K562 (cell line): ENCODE results near the gene ASPRV1. TPM values are rescaled to one million over a fixed set of nuclear protein-coding genes. Genes with fewer than 3 reads are reported as not detected.

Experiments
- BRF2 ChIP-seq: IDR thresholded peaks from 3 replicates; pipeline ENCODE4 v1.6.1; 2011; ENCODE audit warnings: borderline replicate concordance, mild to moderate bottlenecking; ENCODE audit not compliant: insufficient read length, insufficient read depth
- ERF ChIP-seq: fragments of 450-650 bp; formaldehyde crosslinking; IDR thresholded peaks from 2 replicates; pipeline ENCODE4 v1.4.0; 2020; ENCODE audit warnings: mild to moderate bottlenecking, mixed read lengths
- ETV5 ChIP-seq: sonication (generic); formaldehyde crosslinking; IDR thresholded peaks from 2 replicates; pipeline ENCODE4 v1.4.0; 2020; ENCODE audit warnings: low read depth, mild to moderate bottlenecking, missing genetic modification reagents
- HDAC1 ChIP-seq, 2 experiments: fragments of 450-650 bp; IDR thresholded peaks; 2 replicates each; pipeline ENCODE4 v1.6.1; 2016 to 2017; ENCODE audit warnings: inconsistent platforms in 1 of 2, mild to moderate bottlenecking in 1 of 2, moderate library complexity in 1 of 2
- HMG20B ChIP-seq: fragments of 250-450 bp; sonication (Bioruptor Pico); IDR thresholded peaks from 2 replicates; pipeline ENCODE4 v1.5.0; 2021; ENCODE audit warnings: mild to moderate bottlenecking
- HNRNPH1 ChIP-seq: fragments of 200-400 bp; formaldehyde crosslinking; optimal IDR thresholded peaks from 2 replicates; pipeline ENCODE3; 2017; ENCODE audit warnings: low read depth, mild to moderate bottlenecking, low read length, moderate library complexity
- KDM5B ChIP-seq: fragments of 200-600 bp; sonication (generic); IDR thresholded peaks from 2 replicates; pipeline ENCODE4 v1.6.1; 2012; ENCODE audit warnings: low read depth, mild to moderate bottlenecking, moderate library complexity, low read length, control low read depth, inconsistent platforms; ENCODE audit not compliant: insufficient replicate concordance
- KLF6 ChIP-seq: fragments of 250-450 bp; sonication (Bioruptor Pico); IDR thresholded peaks from 2 replicates; pipeline ENCODE4 v1.4.0; 2020; ENCODE audit warnings: mild to moderate bottlenecking, moderate library complexity, borderline replicate concordance
- PHB ChIP-seq: fragments of 250-450 bp; sonication (Bioruptor Pico); IDR thresholded peaks from 2 replicates; pipeline ENCODE4 v1.5.0; 2021
- POLR2H ChIP-seq: IDR thresholded peaks from 2 replicates; pipeline ENCODE4 v1.6.1; 2016; ENCODE audit warnings: missing genetic modification characterization, low read depth, mild to moderate bottlenecking, control low read depth, missing compliant biosample characterization, moderate library complexity
- RCOR1 ChIP-seq, 2 experiments: IDR thresholded peaks; 2 replicates each; pipeline ENCODE4 v1.6.1; 2012; ENCODE audit warnings: low read depth in 2 of 2, low read length in 2 of 2, borderline replicate concordance in 1 of 2, improper control_type of control experiment in 1 of 2
- SREBF1 ChIP-seq: fragments of 150-350 bp; IDR thresholded peaks from 2 replicates; pipeline ENCODE4 v1.6.1; 2014; ENCODE audit warnings: antibody characterized with exemption, low read depth, low read length, borderline replicate concordance
- STAT5A ChIP-seq: IDR thresholded peaks from 2 replicates; pipeline ENCODE4 v1.6.1; 2012; ENCODE audit warnings: low read length, inconsistent platforms, borderline replicate concordance
- WHSC1 ChIP-seq: IDR thresholded peaks from one replicate; pipeline ENCODE4 v1.6.1; 2012; ENCODE audit warnings: low read length, control low read depth, inconsistent platforms
- ZKSCAN1 ChIP-seq: fragments of 150-350 bp; IDR thresholded peaks from 2 replicates; pipeline ENCODE4 v1.6.1; 2016; ENCODE audit warnings: low read depth, low read length
- ZNF165 ChIP-seq: fragments of 250-450 bp; sonication (Bioruptor Pico); IDR thresholded peaks from 2 replicates; pipeline ENCODE4 v1.4.0; 2020; ENCODE audit warnings: borderline replicate concordance
- ZNF224 ChIP-seq: sonication (generic); formaldehyde crosslinking; IDR thresholded peaks from 2 replicates; pipeline ENCODE4 v1.8.0; 2022; ENCODE audit warnings: mild to moderate bottlenecking, missing genetic modification reagents
- ZNF277 ChIP-seq: fragments of 250-450 bp; sonication (Bioruptor Pico); IDR thresholded peaks from 2 replicates; pipeline ENCODE4 v1.8.0; 2022; ENCODE audit warnings: inconsistent platforms, mild to moderate bottlenecking, moderate library complexity, borderline replicate concordance
- ZNF583 ChIP-seq: fragments of 250-450 bp; sonication (Bioruptor Pico); IDR thresholded peaks from 2 replicates; pipeline ENCODE4 v1.4.0; 2020
- ZNF592 ChIP-seq: fragments of 450-650 bp; IDR thresholded peaks from 2 replicates; pipeline ENCODE4 v1.6.1; 2017; ENCODE audit warnings: antibody characterized with exemption, mild to moderate bottlenecking
- polyA plus RNA-seq, 8 experiments: library from polyadenylated mRNA; depleted of rRNA in 4 of 8; stranded (reverse) in 5 of 8; unstranded in 3 of 8; fragments of >200 nt; fragmentation: Nextera tagmentation in 2 of 8; fragmentation: Illumina TruSeq in 1 of 8; extraction: Ambion mirVana in 2 of 8; extraction: Trizol in 1 of 8; gene quantifications; 2 replicates each; pipeline versions ENCODE4 v1.2.1 to v1.2.3, GENCODE V29; 2011 to 2014; ENCODE audit warnings: inconsistent platforms in 1 of 8, missing spikeins in 1 of 8
- total RNA-seq, 7 experiments: library from RNA; depleted of rRNA in 6 of 7; stranded (reverse); fragments of >200 nt in 6 of 7; fragmentation: Illumina TruSeq in 2 of 7; extraction: Trizol in 2 of 7; gene quantifications; 2 replicates each; pipeline versions ENCODE4 v1.2.1 to v1.2.3, GENCODE V29; 2011 to 2021; ENCODE audit warnings: low replicate concordance in 1 of 7
- TF ChIP-seq, protein P1 (sequence below), 2 experiments: fragments of 250-450 bp in 1 of 2; fragments of 450-650 bp in 1 of 2; sonication (Bioruptor Pico) in 1 of 2; IDR thresholded peaks; 2 replicates each; pipeline versions ENCODE4 v1.6.1 to v1.8.0; 2016 to 2021; ENCODE audit warnings: mild to moderate bottlenecking in 2 of 2, moderate library complexity in 2 of 2, missing compliant biosample characterization in 1 of 2, missing genetic modification characterization in 1 of 2

The ASPRV1 gene
- total and polyA plus RNA-seq, 9 of the 15 experiments (the other 6 are each of a cell fraction or from before 2014, with no cell fraction given), result 0.17 to 0.72 (median 0.47) TPM; not detected in 1

GRCh38 chr2:69997015-69997830 lies 35.8 kb upstream of the ASPRV1 start (continued):
- TF ChIP-seq ZNF277 (no peak), WHSC1 (no peak), STAT5A (no peak), HMG20B (no peak), ETV5 (CRISPR knock-in tag) (no peak), SREBF1 (no peak), BRF2 (no peak), HDAC1 (IDR thresholded peaks at IDR 0.05) (peak in 1 of 2 experiments; percentile 87; a peak in 2 of 4 replicates), POLR2H (tag) (no peak), ERF (0 out of 2 replicates have a peak, but pooled peaks have one; percentile 38), ZNF592 (peak; percentile 87), ZNF583 (CRISPR knock-in tag) (no peak), KLF6 (no peak), ZNF224 (CRISPR knock-in tag) (no peak), KDM5B (no peak), RCOR1 (IDR thresholded peaks at IDR 0.05; ENCODE audit: borderline replicate concordance in 1 of 2, low read depth in 2 of 2, low read length in 2 of 2) (peak in 1 of 2 experiments; percentile 85; a peak in 2 of 4 replicates), ZNF165 (no peak), HNRNPH1 (no peak), PHB (CRISPR knock-in tag) (no peak), ZKSCAN1 (no peak)
- TF ChIP-seq, protein P1, sequence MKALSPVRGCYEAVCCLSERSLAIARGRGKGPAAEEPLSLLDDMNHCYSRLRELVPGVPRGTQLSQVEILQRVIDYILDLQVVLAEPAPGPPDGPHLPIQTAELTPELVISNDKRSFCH (CRISPR knock-in tag; IDR thresholded peaks at IDR 0.05), result no peak
- TF ChIP-seq, protein P1 (tag; IDR thresholded peaks at IDR 0.05), result no peak
